GM12878 (cell line): ENCODE measurements around the gene MMP7. TPM values are rescaled to one million over a fixed set of nuclear protein-coding genes. Genes with fewer than 3 reads are reported as not detected.

Experiments
- ATAC-seq: fragments of 200-7000 bp; cut with Tn5 transposase; 3 replicates; pipeline ENCODE4 v1.9.1; 2020; ENCODE audit warnings: mild to moderate bottlenecking, moderate library complexity
- BruUV-seq: library from RNA; stranded (reverse); fragments of 400-500 nt; replicated peaks from 2 replicates; lab custom pipeline; 2021; lab: Mats Ljungman, UMichigan
- CTCF ChIA-PET: fragments of 300-600 bp; sonication (Branson Sonifier 250); formaldehyde crosslinking; extraction: SDS; loops from one replicate; lab custom pipeline; 2021; ENCODE audit warnings: inconsistent platforms; lab: Yijun Ruan, JAX
- POLR2A ChIA-PET: fragments of 350-600 bp; formaldehyde crosslinking; extraction: SDS; loops from one replicate; lab custom pipeline; 2021; ENCODE audit warnings: inconsistent platforms; lab: Charles Lee
- RAD21 ChIA-PET: fragments of 300-600 bp; sonication (Branson Sonifier 250); formaldehyde crosslinking; loops from one replicate; lab custom pipeline; 2023; ENCODE audit warnings: antibody characterized with exemption; ENCODE audit not compliant: unreplicated experiment; lab: Charles Lee
- SMC1A ChIA-PET: fragments of 300-600 bp; sonication (Branson Sonifier 250); formaldehyde crosslinking; loops from one replicate; lab custom pipeline; 2023; ENCODE audit not compliant: unreplicated experiment, uncharacterized antibody; lab: Charles Lee
- DNase-seq: peaks from one replicate; pipeline ENCODE4 v3.0.0-alpha.2; 2011; ENCODE audit warnings: low read depth, low spot score
- FAIRE-seq: peaks from 3 replicates; lab custom pipeline; 2011; peaks lifted over from hg19 to GRCh38; lab: Jason Lieb, UNC
- H2AFZ ChIP-seq: 2 replicates; pipeline ENCODE4 v1.6.0; 2011; ENCODE audit warnings: low read depth, low read length, control low read depth; ENCODE audit not compliant: control insufficient read depth
- H3K27ac ChIP-seq: 2 replicates; pipeline ENCODE4 v1.5.1; 2011; ENCODE audit warnings: control low read depth; ENCODE audit not compliant: control insufficient read depth, insufficient read depth
- H3K27me3 ChIP-seq, 2 experiments: replicated peaks in 1 of 2; 2 replicates each; pipeline versions ENCODE4 v1.6.0 to v1.6.1; 2011; ENCODE audit warnings: low read length in 1 of 2; ENCODE audit not compliant: control insufficient read depth in 2 of 2, insufficient read depth in 2 of 2
- H3K36me3 ChIP-seq, 2 experiments: 2 replicates each; pipeline ENCODE4 v1.5.1; 2011; ENCODE audit warnings: low read length in 1 of 2; ENCODE audit not compliant: control insufficient read depth in 2 of 2, insufficient read depth in 2 of 2
- H3K4me1 ChIP-seq: 2 replicates; pipeline ENCODE4 v1.6.1; 2011; ENCODE audit warnings: mild to moderate bottlenecking, low read length, moderate library complexity, mixed read lengths; ENCODE audit not compliant: control insufficient read depth, insufficient read depth
- H3K4me2 ChIP-seq: 2 replicates; pipeline ENCODE4 v1.6.0; 2011; ENCODE audit warnings: control low read depth; ENCODE audit not compliant: control insufficient read depth, insufficient read depth
- H3K4me3 ChIP-seq: fragments of 200-600 bp; sonication (generic); 2 replicates; pipeline ENCODE4 v1.5.1; 2016
- H3K79me2 ChIP-seq: 2 replicates; pipeline ENCODE4 v1.6.0; 2011; ENCODE audit warnings: low read length; ENCODE audit not compliant: control insufficient read depth, insufficient read depth
- H3K9ac ChIP-seq: 2 replicates; pipeline ENCODE4 v1.8.0; 2011; ENCODE audit warnings: low read length, control low read depth, mixed read lengths; ENCODE audit not compliant: control insufficient read depth, insufficient read depth
- H3K9me3 ChIP-seq: replicated peaks from 3 replicates; pipeline ENCODE4 v1.5.1; 2011; ENCODE audit warnings: mild to moderate bottlenecking, low read length; ENCODE audit not compliant: control insufficient read depth, insufficient read depth
- H4K20me1 ChIP-seq: 2 replicates; pipeline ENCODE4 v1.6.0; 2011; ENCODE audit not compliant: control insufficient read depth, insufficient read depth
- ATF7 ChIP-seq: fragments of 450-650 bp; IDR thresholded peaks from 2 replicates; pipeline ENCODE4 v1.6.1; 2016; ENCODE audit warnings: low read depth, mild to moderate bottlenecking
- BACH1 ChIP-seq: fragments of 450-650 bp; IDR thresholded peaks from 2 replicates; pipeline ENCODE4 v1.6.1; 2017; ENCODE audit warnings: mild to moderate bottlenecking, borderline replicate concordance
- BMI1 ChIP-seq: fragments of 450-650 bp; IDR thresholded peaks from 2 replicates; pipeline ENCODE4 v1.6.1; 2016; ENCODE audit warnings: mild to moderate bottlenecking, moderate library complexity, borderline replicate concordance
- FOXM1 ChIP-seq: IDR thresholded peaks from 2 replicates; pipeline ENCODE4 v1.6.1; 2012; ENCODE audit warnings: low read depth, mild to moderate bottlenecking, inconsistent platforms, low read length, moderate library complexity
- MLLT1 ChIP-seq: fragments of 450-650 bp; IDR thresholded peaks from 2 replicates; pipeline ENCODE4 v1.6.1; 2016; ENCODE audit warnings: mild to moderate bottlenecking
- SIN3A ChIP-seq: IDR thresholded peaks from 2 replicates; pipeline ENCODE4 v1.6.1; 2012; ENCODE audit warnings: low read depth, low read length, improper control_type of control experiment
- SKIL ChIP-seq: fragments of 450-650 bp; IDR thresholded peaks from 2 replicates; pipeline ENCODE4 v1.6.1; 2017; ENCODE audit warnings: mild to moderate bottlenecking, low read depth, inconsistent platforms; ENCODE audit not compliant: poor library complexity, severe bottlenecking
- SMAD1 ChIP-seq: fragments of 450-650 bp; IDR thresholded peaks from 2 replicates; pipeline ENCODE4 v1.6.1; 2018; ENCODE audit warnings: mild to moderate bottlenecking, low read depth; ENCODE audit not compliant: partially characterized antibody
- SUPT20H ChIP-seq: IDR thresholded peaks from 2 replicates; pipeline ENCODE4 v1.6.1; 2011; ENCODE audit warnings: low read depth, mild to moderate bottlenecking, low read length, moderate library complexity, borderline replicate concordance; ENCODE audit not compliant: control insufficient read depth
- SUZ12 ChIP-seq: fragments of 200-600 bp; sonication (generic); IDR thresholded peaks from one replicate; pipeline ENCODE4 v1.6.1; 2018; ENCODE audit warnings: antibody characterized with exemption, mild to moderate bottlenecking; ENCODE audit not compliant: unreplicated experiment
- ZBED1 ChIP-seq: IDR thresholded peaks from 2 replicates; pipeline ENCODE4 v1.6.1; 2016; ENCODE audit warnings: borderline replicate concordance
- WGBS: methylation state at CpG from one replicate; pipeline ENCODE4 v1.1.6; 2016; ENCODE audit warnings: low lambda C conversion rate; ENCODE audit not compliant: insufficient replicate concordance, insufficient coverage; ENCODE audit errors: missing lambda C conversion rate; 5-methylcytosine and 5-hydroxymethylcytosine counted together
- in situ Hi-C: fragments of 300-500 bp; cut with MboI; formaldehyde crosslinking; loops from 9 replicates; pipeline ENCODE4 v1.14.3; 2018; ENCODE audit warnings: mixed read lengths
- intact Hi-C: fragments of 100-400 bp; cut with micrococcal nuclease; formaldehyde crosslinking; loops from one replicate; pipeline ENCODE4 v1.14.2; 2022; ENCODE audit not compliant: unreplicated experiment
- polyA plus RNA-seq, 11 experiments: library from polyadenylated mRNA; depleted of rRNA in 4 of 11; unstranded in 6 of 11; stranded (reverse) in 5 of 11; fragments of >200 nt; fragmentation: Nextera tagmentation in 4 of 11; fragmentation: Illumina TruSeq in 1 of 11; extraction: Ambion mirVana in 4 of 11; extraction: Trizol in 1 of 11; gene quantifications; 1 replicate in 1 of 11; 2 replicates in 10 of 11; pipeline versions ENCODE4 v1.2.1 to v1.2.3, GENCODE V29; 2011 to 2016; ENCODE audit warnings: inconsistent platforms in 2 of 11, missing spikeins in 2 of 11, low read depth in 1 of 11
- total RNA-seq, 4 experiments: library from RNA; depleted of rRNA in 3 of 4; stranded (reverse); fragments of >200 nt in 3 of 4; fragmentation: Illumina TruSeq in 1 of 4; extraction: Trizol in 1 of 4; gene quantifications; 2 replicates each; pipeline versions ENCODE4 v1.2.1 to v1.2.3, GENCODE V29; 2013 to 2021

MMP7 gene
- total and polyA plus RNA-seq, 10 of the 15 experiments (the other 5 are each of a cell fraction or from before 2014, with no cell fraction given): 0.63 to 18.0 (median 1.1) TPM

GRCh38 chr11:102552447-102553194 is 22.1 kb upstream of the MMP7 start:
- Histone ChIP-seq H3K4me2 (peak overlapping the region; percentile 46; the same call in 1 of the 2 replicates), H3K36me3 (no peaks in the 10 kb centered on the region), H3K4me3 (no peak overlapping the region), H4K20me1 (no peaks in the 10 kb centered on the region), H3K79me2 (no peaks in the 10 kb centered on the region), H2AFZ (no peak overlapping the region), H3K27ac (peak overlapping the region; percentile 4), H3K4me1 (peaks cover 39% of the 10 kb centered on the region), H3K9ac (no peak overlapping the region), H3K27me3 (no peaks in the 10 kb centered on the region), H3K9me3 (no peaks in the 10 kb centered on the region; the same call in 2 of the 3 replicates)
- no peak for FAIRE-seq
- 81% methylated on average over 8 of the region's 8 CpGs for WGBS
- no peak for DNase-seq
- ChIA-PET POLR2A (interaction anchor here (0.7 to 7.8 kb wide), 15 partner anchors 9 to 60 kb away, joined by 3 to 67 read pairs (median 6); partner anchors contain the start of gene MMP7), SMC1A (interaction anchor here (0.7 to 18.2 kb wide), 18 partner anchors 6 to 235 kb away, joined by 3 to 399 read pairs (median 8); no protein-coding TSS in a partner anchor), RAD21 (interaction anchor here (1.0 to 8.4 kb wide), 21 partner anchors 7 to 237 kb away, joined by 3 to 143 read pairs (median 8); partner anchors contain the start of gene MMP7), CTCF (interaction anchor here (0.9 to 9.1 kb wide), 17 partner anchors 11 to 259 kb away, joined by 3 to 110 read pairs (median 5); no protein-coding TSS in a partner anchor)
- intact Hi-C loops: no loop called here
- TF ChIP-seq SKIL (no peak), BACH1 (0 out of 2 replicates have a peak, but pooled peaks have one; percentile 3), FOXM1 (peak; percentile 23; the same call in 1 of the 2 replicates), ZBED1 (no peak; the same call in 1 of the 2 replicates), SMAD1 (no peak), BMI1 (no peak), ATF7 (peak; percentile 48), SIN3A (0 out of 2 replicates have a peak, but pooled peaks have one; percentile 33), MLLT1 (peak; percentile 32), SUZ12 (no peak), SUPT20H (no peak)
- BruUV-seq: TSS peak; percentile 77
- 0 out of 3 replicates have a peak, but pooled peaks have one; percentile 3 for ATAC-seq
- in situ Hi-C loops: no loop called here
